Measurements from ENCODE around the gene AFF3.

GRCh38 chr2:99806758-99807157, 335.6 kb downstream of the AFF3 start:
- TF ChIP-seq CTCF (IDR thresholded peaks at IDR 0.05 in 2 of 3, conservative IDR thresholded peaks at IDR 0.05 in 1 of 3; ENCODE audit: borderline replicate concordance in 1 of 3, insufficient read depth in 1 of 3, low read depth in 2 of 3, low read length in 2 of 3) (no peak), SRF (IDR thresholded peaks at IDR 0.05; ENCODE audit: low read depth) (no peak), SP1 (IDR thresholded peaks at IDR 0.05; ENCODE audit: low read depth) (no peak), POLR2A (IDR thresholded peaks at IDR 0.05; ENCODE audit: borderline replicate concordance, extremely low read depth, insufficient read depth, insufficient read length) (no peak), EZH2 (IDR thresholded peaks at IDR 0.05) (no peak), RAD21 (IDR thresholded peaks at IDR 0.05; ENCODE audit: low read depth) (no peak)

Data from HCT116 (cell line).